ENCODE data around the gene DISC1. TPM values are rescaled to one million over a fixed set of nuclear protein-coding genes. Genes with fewer than 3 reads are reported as not detected.
"Not testable (repeated sequence)": the region's sequence is repeated elsewhere in the genome, so short reads cannot be mapped to it uniquely, and the experiment has no call there.

DISC1 gene
- polyA plus RNA-seq, 1 of the 3 experiments (the other 2 are of a cell fraction) = 1.7 TPM

DNA sequence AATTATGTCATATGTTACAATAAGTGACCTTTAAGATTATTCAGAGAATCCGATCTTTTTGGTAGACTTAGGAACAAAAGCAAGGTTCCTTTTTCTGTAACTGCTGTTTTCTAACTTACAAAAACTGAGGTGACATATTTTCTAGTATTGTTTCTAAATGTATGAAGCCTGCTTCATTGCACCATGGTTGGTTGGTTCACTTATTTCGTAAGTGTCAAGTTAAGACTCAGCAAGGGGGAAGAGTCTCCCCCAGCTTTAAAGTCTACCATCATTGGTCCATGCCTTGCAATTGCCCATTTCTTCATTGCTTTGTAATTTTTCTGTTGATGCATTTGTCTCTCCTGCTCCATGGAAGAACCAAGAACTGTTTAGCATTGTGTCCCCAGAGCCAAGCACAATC is 136.9 kb downstream of the DISC1 start:
- ChIA-PET POLR2A (no interaction called here), CTCF (interaction anchor here (1.1 kb wide), 2 partner anchors 103 to 864 kb away, joined by 3 to 4 read pairs; no protein-coding TSS in a partner anchor)
- no peaks in the 10 kb centered on the region for H4K20me1 ChIP-seq (ENCODE audit: insufficient read depth)
- no peaks in the 10 kb centered on the region for H3K79me2 ChIP-seq (ENCODE audit: insufficient read depth)
- H3K4me1 ChIP-seq (ENCODE audit: control insufficient read depth in 1 of 2, insufficient read depth in 2 of 2, low read depth in 1 of 2, low read length in 1 of 2) = peaks cover 0 to 2% of the 10 kb centered on the region in 2 experiments; a peak in 1 of 4 replicates
- no peaks in the 10 kb centered on the region for H3F3A ChIP-seq (replicated peaks; ENCODE audit: insufficient read depth)
- H3K4me3 ChIP-seq (ENCODE audit: low read depth in 2 of 2, low read length in 1 of 2) = no peak overlapping the region
- H3K36me3 ChIP-seq (replicated peaks in 1 of 2; ENCODE audit: control insufficient read depth in 1 of 2, insufficient read depth in 2 of 2, low read length in 1 of 2) = no peaks in the 10 kb centered on the region
- no peak overlapping the region for H3K27ac ChIP-seq (ENCODE audit: low read depth in 2 of 2, low read length in 1 of 2)
- H3K9ac ChIP-seq = no peak overlapping the region
- no peak overlapping the region for H2AFZ ChIP-seq (ENCODE audit: low read depth)
- no peak overlapping the region for H3K4me2 ChIP-seq
- no peak for DNase-seq
- no peaks in the 10 kb centered on the region for H3K9me2 ChIP-seq
- no peaks in the 10 kb centered on the region for H3K27me3 ChIP-seq (ENCODE audit: insufficient read depth)
- 85% methylated on average over 2 of the region's 2 CpGs for WGBS (ENCODE audit: low lambda C conversion rate)
- no peaks in the 10 kb centered on the region for H3K9me3 ChIP-seq
- TF ChIP-seq NFIC (IDR thresholded peaks at IDR 0.05; ENCODE audit: borderline replicate concordance) (no peak), FOSL2 (IDR thresholded peaks at IDR 0.05; ENCODE audit: borderline replicate concordance, low read depth) (no peak), CTCF (IDR thresholded peaks at IDR 0.05) (no peak), SIN3A (IDR thresholded peaks at IDR 0.05; ENCODE audit: borderline replicate concordance, low read depth, low read length) (no peak), YY1 (IDR thresholded peaks at IDR 0.05; ENCODE audit: low read depth) (no peak), ELF1 (IDR thresholded peaks at IDR 0.05) (no peak), RAD21 (IDR thresholded peaks at IDR 0.05; ENCODE audit: low read length) (no peak)
- TF ChIP-seq, protein P1, sequence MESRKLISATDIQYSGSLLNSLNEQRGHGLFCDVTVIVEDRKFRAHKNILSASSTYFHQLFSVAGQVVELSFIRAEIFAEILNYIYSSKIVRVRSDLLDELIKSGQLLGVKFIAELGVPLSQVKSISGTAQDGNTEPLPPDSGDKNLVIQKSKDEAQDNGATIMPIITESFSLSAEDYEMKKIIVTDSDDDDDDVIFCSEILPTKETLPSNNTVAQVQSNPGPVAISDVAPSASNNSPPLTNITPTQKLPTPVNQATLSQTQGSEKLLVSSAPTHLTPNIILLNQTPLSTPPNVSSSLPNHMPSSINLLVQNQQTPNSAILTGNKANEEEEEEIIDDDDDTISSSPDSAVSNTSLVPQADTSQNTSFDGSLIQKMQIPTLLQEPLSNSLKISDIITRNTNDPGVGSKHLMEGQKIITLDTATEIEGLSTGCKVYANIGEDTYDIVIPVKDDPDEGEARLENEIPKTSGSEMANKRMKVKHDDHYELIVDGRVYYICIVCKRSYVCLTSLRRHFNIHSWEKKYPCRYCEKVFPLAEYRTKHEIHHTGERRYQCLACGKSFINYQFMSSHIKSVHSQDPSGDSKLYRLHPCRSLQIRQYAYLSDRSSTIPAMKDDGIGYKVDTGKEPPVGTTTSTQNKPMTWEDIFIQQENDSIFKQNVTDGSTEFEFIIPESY (IDR thresholded peaks at IDR 0.05; ENCODE audit: borderline replicate concordance, low read depth) = no peak

- H3K9me3 ChIP-seq; H4K20me1 ChIP-seq (ENCODE audit: insufficient read depth); H3K9ac ChIP-seq; H3F3A ChIP-seq (replicated peaks; ENCODE audit: insufficient read depth); H3K4me1 ChIP-seq (ENCODE audit: control insufficient read depth in 1 of 2, insufficient read depth in 2 of 2, low read depth in 1 of 2, low read length in 1 of 2); H3K27ac ChIP-seq (ENCODE audit: low read depth in 2 of 2, low read length in 1 of 2); DNase-seq; H3K36me3 ChIP-seq (replicated peaks in 1 of 2; ENCODE audit: control insufficient read depth in 1 of 2, insufficient read depth in 2 of 2, low read length in 1 of 2); H3K4me3 ChIP-seq (ENCODE audit: low read depth in 2 of 2, low read length in 1 of 2); H3K79me2 ChIP-seq (ENCODE audit: insufficient read depth); H3K27me3 ChIP-seq (ENCODE audit: insufficient read depth); H3K4me2 ChIP-seq; H2AFZ ChIP-seq (ENCODE audit: low read depth); H3K9me2 ChIP-seq; POLR2A ChIA-PET: not testable (repeated sequence)
- 96% methylated on average over 7 of the region's 7 CpGs for WGBS (ENCODE audit: low lambda C conversion rate)
- CTCF ChIA-PET = interaction anchor here (1.0 to 5.0 kb wide), 2 partner anchors 10 to 22 kb away, joined by 4 to 46 read pairs; no protein-coding TSS in a partner anchor
Observed at GRCh38 chr1:231765825-231766224, 139.2 kb downstream of the DISC1 start.

All from SK-N-SH (cell line).